ENCODE data around the gene CEP68. TPM values are rescaled to one million over a fixed set of nuclear protein-coding genes. Genes with fewer than 3 reads are reported as not detected.

Gene CEP68
- polyA plus RNA-seq, 2 of the 4 experiments (the other 2 are of a cell fraction) = 6.8 to 9.2 TPM

DNA sequence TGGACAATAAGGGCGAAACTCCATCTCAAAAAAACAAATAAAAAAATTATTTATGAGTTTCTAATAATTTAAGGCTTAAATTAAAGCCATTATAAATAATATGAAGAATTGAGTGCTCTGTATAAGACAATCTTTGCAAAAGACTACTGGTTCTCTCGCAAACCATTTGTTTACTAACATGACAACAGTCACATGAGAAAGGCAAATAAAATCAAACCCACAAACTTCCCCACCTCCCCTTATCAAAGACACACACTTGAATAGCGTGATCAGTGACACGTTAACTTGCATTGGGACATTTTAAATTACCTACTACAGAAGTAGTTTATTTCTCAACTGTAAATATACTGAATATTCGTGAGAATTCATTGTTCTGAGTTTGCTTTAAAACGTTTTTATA is 52.6 kb downstream of the CEP68 start:
- ChIA-PET CTCF (interaction anchor here (1.5 kb wide), 1 partner anchor 15 kb away, joined by 6 read pairs; no protein-coding TSS in a partner anchor), POLR2A (no interaction called here)
- DNase-seq (ENCODE audit: low read depth in 1 of 2, low spot score in 1 of 2) = no peak

DNA sequence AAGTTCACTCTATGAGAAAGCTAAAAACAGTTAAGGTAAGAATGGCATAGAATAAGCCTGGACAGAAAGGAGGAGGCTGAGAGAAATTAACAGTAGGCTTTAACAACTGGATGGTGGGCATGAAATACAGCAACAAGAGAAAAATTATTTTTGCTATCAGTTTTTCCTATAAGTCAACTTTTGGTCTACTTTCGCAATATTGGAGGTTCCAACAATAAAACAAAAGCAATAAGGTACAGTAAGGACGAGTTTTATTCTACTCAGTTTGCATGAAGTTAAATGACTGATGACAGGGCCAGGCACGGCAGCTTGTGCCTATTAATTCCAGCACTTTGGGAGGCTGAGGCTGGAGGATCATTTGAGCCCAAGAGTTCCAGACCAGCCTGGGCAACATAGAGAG is 56.4 kb downstream of the CEP68 start:
- no peak overlapping the region for H3K4me3 ChIP-seq
- no peak for TF ChIP-seq MAFK (IDR thresholded peaks at IDR 0.05; ENCODE audit: partially characterized antibody)
- TF ChIP-seq CEBPB (IDR thresholded peaks at IDR 0.05) = 0 out of 4 replicates have a peak, but pooled peaks of 1 of the 2 experiments have one; percentile 9
- FAIRE-seq (no peak), ATAC-seq (no peak), DNase-seq (ENCODE audit: low read depth in 1 of 2, low spot score in 1 of 2) (no peak)
- H3K4me2 ChIP-seq = no peak overlapping the region
- CTCF ChIA-PET = no interaction called here
- peaks cover 11% of the 10 kb centered on the region; the same call in 1 of the 3 replicates for H3K4me1 ChIP-seq
- no peaks in the 10 kb centered on the region for H3K9me3 ChIP-seq
- 60% methylated on average over 3 of the region's 3 CpGs for WGBS (ENCODE audit: missing lambda C conversion rate)
- no peak overlapping the region for H3K27ac ChIP-seq
- POLR2A ChIA-PET = no interaction called here

More for the DNA sequence above, 52.6 kb downstream of the CEP68 start:
- WGBS (ENCODE audit: missing lambda C conversion rate) = 86% methylated on average over 6 of the region's 6 CpGs
- no peak for ATAC-seq
- Histone ChIP-seq H3K4me1 (peaks cover 5% of the 10 kb centered on the region; the same call in 1 of the 3 replicates), H3K4me3 (no peak overlapping the region), H3K9me3 (no peaks in the 10 kb centered on the region), H3K4me2 (no peak overlapping the region), H3K27ac (no peak overlapping the region)
- TF ChIP-seq, protein P1, sequence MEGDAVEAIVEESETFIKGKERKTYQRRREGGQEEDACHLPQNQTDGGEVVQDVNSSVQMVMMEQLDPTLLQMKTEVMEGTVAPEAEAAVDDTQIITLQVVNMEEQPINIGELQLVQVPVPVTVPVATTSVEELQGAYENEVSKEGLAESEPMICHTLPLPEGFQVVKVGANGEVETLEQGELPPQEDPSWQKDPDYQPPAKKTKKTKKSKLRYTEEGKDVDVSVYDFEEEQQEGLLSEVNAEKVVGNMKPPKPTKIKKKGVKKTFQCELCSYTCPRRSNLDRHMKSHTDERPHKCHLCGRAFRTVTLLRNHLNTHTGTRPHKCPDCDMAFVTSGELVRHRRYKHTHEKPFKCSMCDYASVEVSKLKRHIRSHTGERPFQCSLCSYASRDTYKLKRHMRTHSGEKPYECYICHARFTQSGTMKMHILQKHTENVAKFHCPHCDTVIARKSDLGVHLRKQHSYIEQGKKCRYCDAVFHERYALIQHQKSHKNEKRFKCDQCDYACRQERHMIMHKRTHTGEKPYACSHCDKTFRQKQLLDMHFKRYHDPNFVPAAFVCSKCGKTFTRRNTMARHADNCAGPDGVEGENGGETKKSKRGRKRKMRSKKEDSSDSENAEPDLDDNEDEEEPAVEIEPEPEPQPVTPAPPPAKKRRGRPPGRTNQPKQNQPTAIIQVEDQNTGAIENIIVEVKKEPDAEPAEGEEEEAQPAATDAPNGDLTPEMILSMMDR (IDR thresholded peaks at IDR 0.05) = no peak
- TF ChIP-seq FOSL2 (IDR thresholded peaks at IDR 0.05) (no peak), FOSL2 (CRISPR knock-in tag; IDR thresholded peaks at IDR 0.05) (no peak), RCOR1 (IDR thresholded peaks at IDR 0.05; ENCODE audit: low read depth, low read length) (no peak), HEYL (CRISPR knock-in tag; IDR thresholded peaks at IDR 0.05) (no peak), CHD2 (IDR thresholded peaks at IDR 0.05; ENCODE audit: low read length, partially characterized antibody) (no peak), TP53 (CRISPR knock-in tag; IDR thresholded peaks at IDR 0.05) (no peak), POLR2A (IDR thresholded peaks at IDR 0.05; ENCODE audit: low read length) (no peak), FOXS1 (CRISPR knock-in tag; IDR thresholded peaks at IDR 0.05) (no peak), CBX2 (IDR thresholded peaks at IDR 0.05; ENCODE audit: borderline replicate concordance, low read depth) (no peak), CBX8 (IDR thresholded peaks at IDR 0.05) (no peak), SREBF2 (IDR thresholded peaks at IDR 0.05) (no peak), TFCP2L1 (CRISPR knock-in tag; IDR thresholded peaks at IDR 0.05) (no peak)
- TF ChIP-seq, protein P2, sequence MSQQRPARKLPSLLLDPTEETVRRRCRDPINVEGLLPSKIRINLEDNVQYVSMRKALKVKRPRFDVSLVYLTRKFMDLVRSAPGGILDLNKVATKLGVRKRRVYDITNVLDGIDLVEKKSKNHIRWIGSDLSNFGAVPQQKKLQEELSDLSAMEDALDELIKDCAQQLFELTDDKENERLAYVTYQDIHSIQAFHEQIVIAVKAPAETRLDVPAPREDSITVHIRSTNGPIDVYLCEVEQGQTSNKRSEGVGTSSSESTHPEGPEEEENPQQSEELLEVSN (IDR thresholded peaks at IDR 0.05; ENCODE audit: borderline replicate concordance, low read depth) = no peak
- TF ChIP-seq, protein P3, sequence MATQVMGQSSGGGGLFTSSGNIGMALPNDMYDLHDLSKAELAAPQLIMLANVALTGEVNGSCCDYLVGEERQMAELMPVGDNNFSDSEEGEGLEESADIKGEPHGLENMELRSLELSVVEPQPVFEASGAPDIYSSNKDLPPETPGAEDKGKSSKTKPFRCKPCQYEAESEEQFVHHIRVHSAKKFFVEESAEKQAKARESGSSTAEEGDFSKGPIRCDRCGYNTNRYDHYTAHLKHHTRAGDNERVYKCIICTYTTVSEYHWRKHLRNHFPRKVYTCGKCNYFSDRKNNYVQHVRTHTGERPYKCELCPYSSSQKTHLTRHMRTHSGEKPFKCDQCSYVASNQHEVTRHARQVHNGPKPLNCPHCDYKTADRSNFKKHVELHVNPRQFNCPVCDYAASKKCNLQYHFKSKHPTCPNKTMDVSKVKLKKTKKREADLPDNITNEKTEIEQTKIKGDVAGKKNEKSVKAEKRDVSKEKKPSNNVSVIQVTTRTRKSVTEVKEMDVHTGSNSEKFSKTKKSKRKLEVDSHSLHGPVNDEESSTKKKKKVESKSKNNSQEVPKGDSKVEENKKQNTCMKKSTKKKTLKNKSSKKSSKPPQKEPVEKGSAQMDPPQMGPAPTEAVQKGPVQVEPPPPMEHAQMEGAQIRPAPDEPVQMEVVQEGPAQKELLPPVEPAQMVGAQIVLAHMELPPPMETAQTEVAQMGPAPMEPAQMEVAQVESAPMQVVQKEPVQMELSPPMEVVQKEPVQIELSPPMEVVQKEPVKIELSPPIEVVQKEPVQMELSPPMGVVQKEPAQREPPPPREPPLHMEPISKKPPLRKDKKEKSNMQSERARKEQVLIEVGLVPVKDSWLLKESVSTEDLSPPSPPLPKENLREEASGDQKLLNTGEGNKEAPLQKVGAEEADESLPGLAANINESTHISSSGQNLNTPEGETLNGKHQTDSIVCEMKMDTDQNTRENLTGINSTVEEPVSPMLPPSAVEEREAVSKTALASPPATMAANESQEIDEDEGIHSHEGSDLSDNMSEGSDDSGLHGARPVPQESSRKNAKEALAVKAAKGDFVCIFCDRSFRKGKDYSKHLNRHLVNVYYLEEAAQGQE (IDR thresholded peaks at IDR 0.05) = no peak
- TF ChIP-seq, protein P4, sequence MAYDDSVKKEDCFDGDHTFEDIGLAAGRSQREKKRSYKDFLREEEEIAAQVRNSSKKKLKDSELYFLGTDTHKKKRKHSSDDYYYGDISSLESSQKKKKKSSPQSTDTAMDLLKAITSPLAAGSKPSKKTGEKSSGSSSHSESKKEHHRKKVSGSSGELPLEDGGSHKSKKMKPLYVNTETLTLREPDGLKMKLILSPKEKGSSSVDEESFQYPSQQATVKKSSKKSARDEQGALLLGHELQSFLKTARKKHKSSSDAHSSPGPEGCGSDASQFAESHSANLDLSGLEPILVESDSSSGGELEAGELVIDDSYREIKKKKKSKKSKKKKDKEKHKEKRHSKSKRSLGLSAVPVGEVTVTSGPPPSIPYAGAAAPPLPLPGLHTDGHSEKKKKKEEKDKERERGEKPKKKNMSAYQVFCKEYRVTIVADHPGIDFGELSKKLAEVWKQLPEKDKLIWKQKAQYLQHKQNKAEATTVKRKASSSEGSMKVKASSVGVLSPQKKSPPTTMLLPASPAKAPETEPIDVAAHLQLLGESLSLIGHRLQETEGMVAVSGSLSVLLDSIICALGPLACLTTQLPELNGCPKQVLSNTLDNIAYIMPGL (CRISPR knock-in tag; IDR thresholded peaks at IDR 0.05; ENCODE audit: borderline replicate concordance) = no peak
- no peak for FAIRE-seq

Measured in A549 (cell line).